Lung (tissue), 12 donors: ENCODE data around the gene ANKRD52. TPM values are rescaled to one million over a fixed set of nuclear protein-coding genes. Genes with fewer than 3 reads are reported as not detected.

Source experiments
- ATAC-seq: fragments of 200-7000 bp; cut with Tn5 transposase; one replicate; pipeline ENCODE4 v1.9.1; 2020; ENCODE audit warnings: moderate number of reproducible peaks; ENCODE audit not compliant: insufficient read depth, low FRiP score
- DNase-seq, 3 donors: peaks; one replicate each; pipeline ENCODE4 v3.0.0-alpha.2; 2013 to 2017
- H3K27ac ChIP-seq, 2 donors: one replicate each; pipeline ENCODE4 v1.5.1; 2013; ENCODE audit warnings: mild to moderate bottlenecking in 2 of 2, moderate library complexity in 2 of 2, control low read depth in 1 of 2, inconsistent platforms in 1 of 2, low read depth in 1 of 2, low read length in 1 of 2
- H3K27me3 ChIP-seq, 3 donors: one replicate each; pipeline ENCODE4 v1.5.1; 2013; ENCODE audit warnings: low read length in 2 of 3; ENCODE audit not compliant: control insufficient read depth in 3 of 3, insufficient read depth in 3 of 3
- H3K36me3 ChIP-seq, 4 donors: one replicate each; pipeline ENCODE4 v1.5.1; 2013; ENCODE audit warnings: low read length in 4 of 4, mild to moderate bottlenecking in 1 of 4, moderate library complexity in 1 of 4; ENCODE audit not compliant: control insufficient read depth in 4 of 4, insufficient read depth in 4 of 4
- H3K4me1 ChIP-seq, 5 donors: one replicate each; pipeline ENCODE4 v1.5.1; 2013; ENCODE audit warnings: low read length in 5 of 5, mild to moderate bottlenecking in 2 of 5, moderate library complexity in 1 of 5; ENCODE audit not compliant: control insufficient read depth in 5 of 5, insufficient read depth in 5 of 5
- H3K4me3 ChIP-seq: one replicate; pipeline ENCODE4 v1.5.1; 2013; ENCODE audit warnings: mild to moderate bottlenecking, control low read depth, moderate library complexity
- H3K9ac ChIP-seq, 2 donors: one replicate each; pipeline ENCODE4 v1.5.1; 2013; ENCODE audit warnings: low read length in 2 of 2, control low read depth in 1 of 2; ENCODE audit not compliant: insufficient read depth in 1 of 2
- H3K9me3 ChIP-seq, 4 donors: one replicate each; pipeline ENCODE4 v1.5.1; 2013; ENCODE audit warnings: low read length in 3 of 4, mild to moderate bottlenecking in 1 of 4, moderate library complexity in 1 of 4; ENCODE audit not compliant: control insufficient read depth in 4 of 4, insufficient read depth in 3 of 4
- CTCF ChIP-seq: IDR thresholded peaks from 2 replicates; pipeline ENCODE4 v1.5.1; 2012; ENCODE audit warnings: mild to moderate bottlenecking; ENCODE audit errors: control extremely low read depth, extremely low read depth
- WGBS, 2 donors: extraction: QIAGEN DNeasy Blood & Tissue Kit; methylation state at CpG; one replicate each; pipeline ENCODE4 v1.1.7; 2013; 5-methylcytosine and 5-hydroxymethylcytosine counted together
- polyA plus RNA-seq, 2 donors: library from polyadenylated mRNA; stranded (reverse); fragments of 200-250 nt; gene quantifications; one replicate each; pipeline ENCODE4 v1.2.1, GENCODE V29; 2013
- total RNA-seq, 2 donors: library from RNA; depleted of rRNA in 1 of 2; stranded (reverse); fragments of >200 nt in 1 of 2; gene quantifications; one replicate each; pipeline ENCODE4 v1.2.1, GENCODE V29; 2014 to 2021
- donor health status: control.
- donor health status: control.
- donor health status: Bipolar disorder and iron deficiency.
- donor health status: healthy.
- donor health status: DM: yes; HTN: yes; CAD: no.

ANKRD52 gene
- total and polyA plus RNA-seq, 4 donors = 9.2 to 38.1 (median 17.9) TPM

- ATAC-seq (no peak), DNase-seq (no peak)
- Histone ChIP-seq H3K4me3 (no peak overlapping the region), H3K27me3 (no peaks in the 10 kb centered on the region), H3K4me1 (peaks cover 0 to 14% (median 8%) of the 10 kb centered on the region in 5 donors), H3K27ac (no peak overlapping the region), H3K36me3 (peaks cover 25 to 58% (median 51%) of the 10 kb centered on the region in 4 donors), H3K9me3 (no peaks in the 10 kb centered on the region), H3K9ac (no peak overlapping the region)
- WGBS, 2 donors = 95 to 99% methylated on average over 11 of the region's 11 CpGs
- TF ChIP-seq CTCF = no peak
Observed at GRCh38 chr12:56253091-56253490, 5.1 kb downstream of the ANKRD52 start.

- Histone ChIP-seq H3K4me1 (peaks cover 0 to 14% (median 8%) of the 10 kb centered on the region in 5 donors), H3K27ac (no peak overlapping the region), H3K36me3 (peaks cover 25 to 60% (median 54%) of the 10 kb centered on the region in 4 donors), H3K4me3 (no peak overlapping the region), H3K27me3 (no peaks in the 10 kb centered on the region), H3K9me3 (no peaks in the 10 kb centered on the region), H3K9ac (no peak overlapping the region)
- no peak for DNase-seq
- WGBS, 2 donors = 98% methylated on average over 3 of the region's 3 CpGs
- ATAC-seq = no peak
- no peak for TF ChIP-seq CTCF
Observed at GRCh38 chr12:56252649-56253048, 5.5 kb downstream of the ANKRD52 start.

GRCh38 chr12:56248711-56249110 lies 9.5 kb downstream of the ANKRD52 start:
- Histone ChIP-seq H3K9ac (no peak overlapping the region), H3K36me3 (peaks cover 37 to 60% (median 52%) of the 10 kb centered on the region in 4 donors), H3K4me1 (peaks cover 0 to 5% (median 0%) of the 10 kb centered on the region in 5 donors), H3K27me3 (no peaks in the 10 kb centered on the region), H3K27ac (no peak overlapping the region), H3K4me3 (no peak overlapping the region), H3K9me3 (no peaks in the 10 kb centered on the region)
- DNase-seq = no peak
- 94 to 96% methylated on average over 8 of the region's 8 CpGs for WGBS, 2 donors
- TF ChIP-seq CTCF = no peak
- ATAC-seq = no peak

- Histone ChIP-seq H3K27ac (no peak overlapping the region), H3K4me1 (peaks cover 0 to 8% (median 0%) of the 10 kb centered on the region in 5 donors), H3K36me3 (peaks cover 32 to 61% (median 45%) of the 10 kb centered on the region in 4 donors), H3K4me3 (no peak overlapping the region), H3K27me3 (no peaks in the 10 kb centered on the region), H3K9ac (no peak overlapping the region), H3K9me3 (no peaks in the 10 kb centered on the region)
- no peak for DNase-seq
- no peak for ATAC-seq
- 93 to 95% methylated on average over 16 of the region's 16 CpGs for WGBS, 2 donors
- TF ChIP-seq CTCF = no peak
Observed at GRCh38 chr12:56247923-56248322, 10.3 kb downstream of the ANKRD52 start.
